ENCODE measurements around the gene FZD10.

DNA sequence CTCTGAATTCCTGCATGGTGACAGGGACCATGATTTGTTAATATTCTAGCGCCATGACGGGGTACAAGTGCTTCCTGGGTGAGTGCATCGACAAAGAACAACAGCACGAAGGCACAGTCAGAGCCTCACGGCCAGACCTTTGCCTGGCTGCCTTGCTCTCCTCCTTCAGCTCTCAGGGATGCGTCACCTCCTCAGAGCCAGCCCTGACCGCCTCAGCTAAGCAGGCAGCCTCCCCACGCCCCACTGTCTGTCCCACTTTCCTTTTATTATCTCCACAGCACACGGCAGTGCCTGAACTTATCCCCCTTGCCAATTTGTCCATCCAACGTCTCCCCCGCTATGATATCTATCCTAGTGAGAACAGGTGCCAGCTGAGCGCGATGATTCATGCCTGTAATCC is 16.5 kb upstream of the FZD10 start:
- TF ChIP-seq, protein P1, sequence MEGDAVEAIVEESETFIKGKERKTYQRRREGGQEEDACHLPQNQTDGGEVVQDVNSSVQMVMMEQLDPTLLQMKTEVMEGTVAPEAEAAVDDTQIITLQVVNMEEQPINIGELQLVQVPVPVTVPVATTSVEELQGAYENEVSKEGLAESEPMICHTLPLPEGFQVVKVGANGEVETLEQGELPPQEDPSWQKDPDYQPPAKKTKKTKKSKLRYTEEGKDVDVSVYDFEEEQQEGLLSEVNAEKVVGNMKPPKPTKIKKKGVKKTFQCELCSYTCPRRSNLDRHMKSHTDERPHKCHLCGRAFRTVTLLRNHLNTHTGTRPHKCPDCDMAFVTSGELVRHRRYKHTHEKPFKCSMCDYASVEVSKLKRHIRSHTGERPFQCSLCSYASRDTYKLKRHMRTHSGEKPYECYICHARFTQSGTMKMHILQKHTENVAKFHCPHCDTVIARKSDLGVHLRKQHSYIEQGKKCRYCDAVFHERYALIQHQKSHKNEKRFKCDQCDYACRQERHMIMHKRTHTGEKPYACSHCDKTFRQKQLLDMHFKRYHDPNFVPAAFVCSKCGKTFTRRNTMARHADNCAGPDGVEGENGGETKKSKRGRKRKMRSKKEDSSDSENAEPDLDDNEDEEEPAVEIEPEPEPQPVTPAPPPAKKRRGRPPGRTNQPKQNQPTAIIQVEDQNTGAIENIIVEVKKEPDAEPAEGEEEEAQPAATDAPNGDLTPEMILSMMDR (IDR thresholded peaks at IDR 0.05) = no peak
- TF ChIP-seq POLR2AphosphoS5 (IDR thresholded peaks at IDR 0.05) (no peak), POLR2A (IDR thresholded peaks at IDR 0.05) (no peak)
